Suprapubic skin (tissue), 4 donors: Measurements from ENCODE around the gene KCNT1. TPM values are rescaled to one million over a fixed set of nuclear protein-coding genes. Genes with fewer than 3 reads are reported as not detected.

Experiments used
- DNase-seq, 2 donors: peaks; one replicate each; pipeline ENCODE4 v3.0.0-alpha.2; 2019; ENCODE audit warnings: low spot score in 2 of 2
- H3K27ac ChIP-seq: fragments of 200-600 bp; sonication (generic); one replicate; pipeline ENCODE4 v1.5.1; 2019
- H3K27me3 ChIP-seq: fragments of 200-600 bp; sonication (generic); one replicate; pipeline ENCODE4 v1.5.1; 2019
- H3K36me3 ChIP-seq: fragments of 200-600 bp; sonication (generic); one replicate; pipeline ENCODE4 v1.5.1; 2019
- H3K4me1 ChIP-seq: fragments of 200-600 bp; sonication (generic); one replicate; pipeline ENCODE4 v1.5.1; 2019
- H3K4me3 ChIP-seq: fragments of 200-600 bp; sonication (generic); one replicate; pipeline ENCODE4 v1.5.1; 2019; ENCODE audit warnings: mild to moderate bottlenecking
- H3K9me3 ChIP-seq: fragments of 200-600 bp; sonication (generic); one replicate; pipeline ENCODE4 v1.5.1; 2019
- CTCF ChIP-seq, 2 donors: fragments of 200-600 bp in 1 of 2; fragments of 450-650 bp in 1 of 2; sonication (generic) in 1 of 2; IDR thresholded peaks; one replicate each; pipeline ENCODE4 v1.5.1; 2016 to 2019; ENCODE audit warnings: antibody characterized with exemption in 2 of 2, mild to moderate bottlenecking in 1 of 2, moderate library complexity in 1 of 2
- EP300 ChIP-seq: sonication (generic); formaldehyde crosslinking; IDR thresholded peaks from one replicate; pipeline ENCODE4 v1.6.1; 2017; ENCODE audit warnings: antibody characterized with exemption
- POLR2A ChIP-seq, 2 donors: fragments of 450-650 bp; IDR thresholded peaks; one replicate each; pipeline ENCODE4 v1.6.1; 2017; ENCODE audit warnings: antibody characterized with exemption in 2 of 2, mild to moderate bottlenecking in 2 of 2, moderate library complexity in 2 of 2
- POLR2AphosphoS5 ChIP-seq, 3 donors: sonication (generic); formaldehyde crosslinking; IDR thresholded peaks; one replicate each; pipeline ENCODE4 v1.6.1; 2017; ENCODE audit warnings: antibody characterized with exemption in 3 of 3
- WGBS: methylation state at CpG from one replicate; pipeline ENCODE4 v1.1.5; 2018; 5-methylcytosine and 5-hydroxymethylcytosine counted together
- total RNA-seq, 4 donors: library from RNA; depleted of rRNA; stranded (reverse); fragments of >200 nt; gene quantifications; one replicate each; pipeline ENCODE4 v1.1.0, GENCODE V29; 2016

The KCNT1 gene
- total RNA-seq, 4 donors from 2014 or later, result 0.10 to 0.23 TPM; not detected in 2

GRCh38 chr9:135835131-135835530, 133.1 kb downstream of the KCNT1 start:
- no peaks in the 10 kb centered on the region for H3K27me3 ChIP-seq
- no peaks in the 10 kb centered on the region for H3K9me3 ChIP-seq
- H3K27ac ChIP-seq, result no peak overlapping the region
- no peak overlapping the region for H3K4me3 ChIP-seq
- peaks cover 13% of the 10 kb centered on the region for H3K36me3 ChIP-seq
- no peaks in the 10 kb centered on the region for H3K4me1 ChIP-seq
- no peak for DNase-seq
- TF ChIP-seq EP300 (no peak), POLR2A (IDR thresholded peaks at IDR 0.05) (no peak), POLR2AphosphoS5 (IDR thresholded peaks at IDR 0.05) (no peak), CTCF (IDR thresholded peaks at IDR 0.05) (no peak)
- WGBS, result 91% methylated on average over 10 of the region's 10 CpGs

GRCh38 chr9:135839516-135839915, 137.5 kb downstream of the KCNT1 start:
- TF ChIP-seq EP300, result no peak
- no peak for TF ChIP-seq CTCF (IDR thresholded peaks at IDR 0.05)
- TF ChIP-seq POLR2AphosphoS5 (IDR thresholded peaks at IDR 0.05), result no peak
- TF ChIP-seq POLR2A (IDR thresholded peaks at IDR 0.05), result no peak
- H3K27ac ChIP-seq, result no peak overlapping the region
- no peak for DNase-seq
- H3K4me3 ChIP-seq, result no peak overlapping the region
- H3K4me1 ChIP-seq, result no peaks in the 10 kb centered on the region
- H3K36me3 ChIP-seq, result peaks cover 23% of the 10 kb centered on the region
- 93% methylated on average over 3 of the region's 11 CpGs for WGBS
- no peaks in the 10 kb centered on the region for H3K9me3 ChIP-seq
- no peaks in the 10 kb centered on the region for H3K27me3 ChIP-seq

GRCh38 chr9:135840107-135840506, 138.1 kb downstream of the KCNT1 start:
- Histone ChIP-seq H3K27me3 (no peaks in the 10 kb centered on the region), H3K27ac (no peak overlapping the region), H3K9me3 (no peaks in the 10 kb centered on the region), H3K4me3 (no peak overlapping the region), H3K36me3 (peaks cover 18% of the 10 kb centered on the region), H3K4me1 (no peaks in the 10 kb centered on the region)
- 97% methylated on average over 6 of the region's 9 CpGs for WGBS
- DNase-seq, result no peak
- TF ChIP-seq POLR2AphosphoS5 (IDR thresholded peaks at IDR 0.05) (no peak), EP300 (no peak), CTCF (IDR thresholded peaks at IDR 0.05) (no peak), POLR2A (IDR thresholded peaks at IDR 0.05) (no peak)

- TF ChIP-seq CTCF (IDR thresholded peaks at IDR 0.05) (no peak), EP300 (no peak), POLR2A (IDR thresholded peaks at IDR 0.05) (no peak), POLR2AphosphoS5 (IDR thresholded peaks at IDR 0.05) (no peak)
- Histone ChIP-seq H3K27ac (no peak overlapping the region), H3K27me3 (no peaks in the 10 kb centered on the region), H3K9me3 (no peaks in the 10 kb centered on the region), H3K4me1 (no peaks in the 10 kb centered on the region), H3K4me3 (no peak overlapping the region), H3K36me3 (peaks cover 14% of the 10 kb centered on the region)
- WGBS, result 91% methylated on average over 7 of the region's 7 CpGs
- no peak for DNase-seq
Measured at GRCh38 chr9:135840539-135840938, 138.6 kb downstream of the KCNT1 start.

Other genes with a start within 250 kb of the KCNT1 start
- 10 to 100 TPM in 2 of 4 donors, 1 to 10 TPM in 2; 6.2 to 11.0 (median 9.0) TPM for gene PPP1R26, start 222.4 kb upstream of the KCNT1 start, total RNA-seq
- gene MRPS2, start 201.5 kb upstream of the KCNT1 start, total RNA-seq, result 10 to 100 TPM; 51.5 to 61.7 (median 55.1) TPM
- not detected for gene LCN1, start 180.7 kb upstream of the KCNT1 start, total RNA-seq
- 1 to 10 TPM in 3 of 4 donors, not detected in 1; 1.0 to 3.9 (median 1.7) TPM for gene OBP2A, start 156.1 kb upstream of the KCNT1 start, total RNA-seq
- 1 to 10 TPM in 1 of 4 donors, not detected in 3; 5.6 TPM for gene PAEP, start 140.4 kb upstream of the KCNT1 start, total RNA-seq
- gene GLT6D1, start 62.6 kb upstream of the KCNT1 start, total RNA-seq, result not detected
- gene LCN9, start 38.9 kb upstream of the KCNT1 start, total RNA-seq, result not detected
- not detected for gene SOHLH1, start 2.7 kb upstream of the KCNT1 start, total RNA-seq
- gene CAMSAP1, start 205.4 kb downstream of the KCNT1 start, total RNA-seq, result 10 to 100 TPM; 42.0 to 58.3 (median 54.9) TPM